ENCODE measurements around the gene VAMP8.

- TF ChIP-seq POLR2A (IDR thresholded peaks at IDR 0.05) (no peak), CTCF (IDR thresholded peaks at IDR 0.05) (no peak)
Measured at GRCh38 chr2:85560812-85561279, 16.5 kb upstream of the VAMP8 start.
